Loucy (cell line): Measurements from ENCODE around the gene SOWAHA.

Source experiments
- H2AFZ ChIP-seq: fragments of 200-600 bp; sonication (generic); 2 replicates; pipeline ENCODE4 v1.6.0; 2016; ENCODE audit warnings: antibody characterized with exemption, mild to moderate bottlenecking, low read length, moderate library complexity
- H3F3A ChIP-seq: fragments of 200-600 bp; 2 replicates; pipeline ENCODE4 v1.6.0; 2016; ENCODE audit warnings: antibody characterized with exemption, low read depth, mild to moderate bottlenecking
- H3K27me3 ChIP-seq: fragments of 200-600 bp; sonication (generic); 2 replicates; pipeline ENCODE4 v1.6.1; 2014; ENCODE audit warnings: low read length, mild to moderate bottlenecking; ENCODE audit not compliant: insufficient read depth, poor library complexity, severe bottlenecking
- H3K36me3 ChIP-seq: fragments of 200-600 bp; sonication (generic); 2 replicates; pipeline ENCODE4 v1.6.1; 2016; ENCODE audit warnings: low read length; ENCODE audit not compliant: insufficient read depth
- H3K4me1 ChIP-seq: fragments of 200-600 bp; sonication (generic); 2 replicates; pipeline ENCODE4 v1.5.1; 2014; ENCODE audit warnings: low read length, mild to moderate bottlenecking; ENCODE audit not compliant: insufficient read depth, poor library complexity, severe bottlenecking
- H3K4me2 ChIP-seq: fragments of 200-600 bp; sonication (generic); 2 replicates; pipeline ENCODE4 v1.6.0; 2014; ENCODE audit warnings: antibody characterized with exemption, low read length, low read depth, mild to moderate bottlenecking; ENCODE audit not compliant: poor library complexity, severe bottlenecking
- H3K4me3 ChIP-seq: fragments of 200-600 bp; sonication (generic); 2 replicates; pipeline ENCODE4 v1.5.1; 2014; ENCODE audit warnings: low read length, mild to moderate bottlenecking, mixed read lengths; ENCODE audit not compliant: poor library complexity, severe bottlenecking
- H3K79me2 ChIP-seq: fragments of 200-600 bp; sonication (generic); 2 replicates; pipeline ENCODE4 v1.6.1; 2014; ENCODE audit warnings: low read length; ENCODE audit not compliant: insufficient read depth
- H3K9ac ChIP-seq: fragments of 200-600 bp; sonication (generic); 2 replicates; pipeline ENCODE4 v1.6.0; 2014; ENCODE audit warnings: mild to moderate bottlenecking, low read depth, low read length, moderate library complexity; ENCODE audit not compliant: poor library complexity, severe bottlenecking
- H3K9me2 ChIP-seq: fragments of 200-600 bp; sonication (generic); replicated peaks from 2 replicates; pipeline ENCODE4 v1.6.1; 2016; ENCODE audit warnings: low read depth, low read length, mixed read lengths
- H3K9me3 ChIP-seq: fragments of 200-600 bp; sonication (generic); 2 replicates; pipeline ENCODE4 v1.6.1; 2014; ENCODE audit warnings: mild to moderate bottlenecking, antibody characterized with exemption, low read length, low read depth; ENCODE audit not compliant: insufficient read depth
- H4K20me1 ChIP-seq: fragments of 200-600 bp; sonication (generic); 2 replicates; pipeline ENCODE4 v1.6.0; 2014; ENCODE audit warnings: antibody characterized with exemption, low read length, mild to moderate bottlenecking; ENCODE audit not compliant: insufficient read depth, poor library complexity, severe bottlenecking
- CTCF ChIP-seq: fragments of 200-600 bp; sonication (generic); conservative IDR thresholded peaks from 2 replicates; pipeline ENCODE4 v1.5.1; 2014; ENCODE audit warnings: mild to moderate bottlenecking, antibody characterized with exemption, low read length
- EZH2phosphoT487 ChIP-seq: fragments of 200-600 bp; IDR thresholded peaks from 2 replicates; pipeline ENCODE4 v1.6.1; 2018; ENCODE audit warnings: antibody characterized with exemption, mild to moderate bottlenecking, moderate library complexity, borderline replicate concordance

The SOWAHA gene

GRCh38 chr5:132848270-132848669, 35.2 kb downstream of the SOWAHA start:
- Histone ChIP-seq H3K4me1 (no peaks in the 10 kb centered on the region), H3K4me3 (no peak overlapping the region), H3F3A (no peaks in the 10 kb centered on the region), H3K27me3 (no peaks in the 10 kb centered on the region), H3K9me3 (no peaks in the 10 kb centered on the region), H4K20me1 (no peaks in the 10 kb centered on the region), H2AFZ (no peak overlapping the region), H3K36me3 (no peaks in the 10 kb centered on the region), H3K79me2 (no peaks in the 10 kb centered on the region), H3K9me2 (no peaks in the 10 kb centered on the region), H3K4me2 (no peak overlapping the region), H3K9ac (no peak overlapping the region)
- TF ChIP-seq EZH2phosphoT487, result no peak
- no peak for TF ChIP-seq CTCF

DNA sequence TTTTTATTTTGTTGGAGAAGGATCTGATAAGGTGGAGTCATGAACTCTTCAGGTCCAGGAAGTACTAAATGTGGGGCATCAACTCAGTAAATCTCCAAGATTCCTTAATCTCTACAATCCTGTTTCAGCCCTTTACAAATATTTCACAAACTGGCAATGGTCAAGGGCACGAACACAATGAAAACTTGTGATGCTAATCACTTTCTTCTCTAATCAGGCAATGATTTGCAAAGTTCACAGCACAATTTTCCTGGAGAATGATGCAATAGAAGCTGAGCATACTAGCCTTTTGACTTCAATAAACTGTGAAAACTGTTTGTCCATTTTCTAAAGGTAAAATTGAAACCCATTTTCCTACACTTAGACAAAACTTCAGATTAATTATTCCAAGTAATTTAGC, 36.2 kb downstream of the SOWAHA start:
- no peaks in the 10 kb centered on the region for H3K79me2 ChIP-seq
- no peaks in the 10 kb centered on the region for H3K9me2 ChIP-seq
- no peaks in the 10 kb centered on the region for H3K36me3 ChIP-seq
- no peak overlapping the region for H3K4me3 ChIP-seq
- H3K27me3 ChIP-seq, result no peaks in the 10 kb centered on the region
- H3K9me3 ChIP-seq, result no peaks in the 10 kb centered on the region
- TF ChIP-seq EZH2phosphoT487, result no peak
- no peak overlapping the region for H3K9ac ChIP-seq
- H4K20me1 ChIP-seq, result no peaks in the 10 kb centered on the region
- H3K4me1 ChIP-seq, result peaks cover 6% of the 10 kb centered on the region
- no peaks in the 10 kb centered on the region for H3F3A ChIP-seq
- H2AFZ ChIP-seq, result no peak overlapping the region
- H3K4me2 ChIP-seq, result no peak overlapping the region

- no peaks in the 10 kb centered on the region for H3K9me3 ChIP-seq
- H2AFZ ChIP-seq, result no peak overlapping the region
- no peak overlapping the region for H3K4me2 ChIP-seq
- no peaks in the 10 kb centered on the region for H3K27me3 ChIP-seq
- no peaks in the 10 kb centered on the region for H3K36me3 ChIP-seq
- no peak overlapping the region for H3K4me3 ChIP-seq
- H3K9me2 ChIP-seq, result no peaks in the 10 kb centered on the region
- H3K79me2 ChIP-seq, result no peaks in the 10 kb centered on the region
- peaks cover 6% of the 10 kb centered on the region for H3K4me1 ChIP-seq
- no peaks in the 10 kb centered on the region for H4K20me1 ChIP-seq
- TF ChIP-seq EZH2phosphoT487 (no peak), CTCF (no peak)
- H3K9ac ChIP-seq, result no peak overlapping the region
- no peaks in the 10 kb centered on the region for H3F3A ChIP-seq
These were observed 37.0 kb downstream of the SOWAHA start for GRCh38 chr5:132850066-132850465.

GRCh38 chr5:132853323-132853722, 40.2 kb downstream of the SOWAHA start:
- H3K4me3 ChIP-seq, result no peak overlapping the region
- no peaks in the 10 kb centered on the region for H3K79me2 ChIP-seq
- H3K4me2 ChIP-seq, result peak overlapping the region; percentile 24
- no peaks in the 10 kb centered on the region for H4K20me1 ChIP-seq
- H3F3A ChIP-seq, result no peaks in the 10 kb centered on the region
- TF ChIP-seq CTCF (no peak), EZH2phosphoT487 (no peak)
- no peaks in the 10 kb centered on the region for H3K27me3 ChIP-seq
- no peaks in the 10 kb centered on the region for H3K36me3 ChIP-seq
- peaks cover 6% of the 10 kb centered on the region for H3K4me1 ChIP-seq
- no peak overlapping the region for H3K9ac ChIP-seq
- no peaks in the 10 kb centered on the region for H3K9me3 ChIP-seq
- no peak overlapping the region for H2AFZ ChIP-seq
- no peaks in the 10 kb centered on the region for H3K9me2 ChIP-seq
